Ovary (tissue), 3 donors: Measurements from ENCODE around the gene OSBPL2.

ENCODE experiments used
- EP300 ChIP-seq: sonication (generic); formaldehyde crosslinking; IDR thresholded peaks from one replicate; pipeline ENCODE4 v1.6.1; 2017; ENCODE audit warnings: antibody characterized with exemption
- POLR2A ChIP-seq: fragments of 450-650 bp; IDR thresholded peaks from one replicate; pipeline ENCODE4 v1.6.1; 2017; ENCODE audit warnings: antibody characterized with exemption, mild to moderate bottlenecking, moderate library complexity
- TF ChIP-seq, protein P1 (sequence below), 3 donors: fragments of 450-650 bp in 2 of 3; fragments of 200-600 bp in 1 of 3; IDR thresholded peaks; one replicate each; pipeline versions ENCODE4 v1.5.1 to v1.8.0; 2016 to 2022; ENCODE audit warnings: antibody characterized with exemption in 3 of 3, mild to moderate bottlenecking in 1 of 3
- donor health status: DM: no; HTN: no; CAD: no.

DNA sequence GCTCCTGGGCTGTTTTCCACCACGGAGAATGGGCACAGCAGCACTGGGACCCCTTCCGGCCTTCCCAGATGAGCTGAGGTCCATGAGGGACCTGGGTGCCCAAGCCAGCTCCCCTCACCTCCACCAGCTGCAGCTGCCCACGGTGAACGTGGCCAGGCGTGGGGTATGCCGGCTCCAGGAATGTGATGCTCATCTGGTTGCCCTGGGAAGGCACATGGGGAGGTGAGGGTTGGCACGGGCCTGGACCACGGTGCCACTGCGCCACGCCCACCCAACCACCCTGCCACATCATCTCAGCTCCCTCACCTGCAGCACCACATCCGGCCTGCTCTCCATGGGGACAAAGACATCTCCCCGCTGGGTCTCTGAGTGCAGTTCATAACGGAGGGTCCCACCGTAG is 88.2 kb downstream of the OSBPL2 start:
- TF ChIP-seq, protein P1, sequence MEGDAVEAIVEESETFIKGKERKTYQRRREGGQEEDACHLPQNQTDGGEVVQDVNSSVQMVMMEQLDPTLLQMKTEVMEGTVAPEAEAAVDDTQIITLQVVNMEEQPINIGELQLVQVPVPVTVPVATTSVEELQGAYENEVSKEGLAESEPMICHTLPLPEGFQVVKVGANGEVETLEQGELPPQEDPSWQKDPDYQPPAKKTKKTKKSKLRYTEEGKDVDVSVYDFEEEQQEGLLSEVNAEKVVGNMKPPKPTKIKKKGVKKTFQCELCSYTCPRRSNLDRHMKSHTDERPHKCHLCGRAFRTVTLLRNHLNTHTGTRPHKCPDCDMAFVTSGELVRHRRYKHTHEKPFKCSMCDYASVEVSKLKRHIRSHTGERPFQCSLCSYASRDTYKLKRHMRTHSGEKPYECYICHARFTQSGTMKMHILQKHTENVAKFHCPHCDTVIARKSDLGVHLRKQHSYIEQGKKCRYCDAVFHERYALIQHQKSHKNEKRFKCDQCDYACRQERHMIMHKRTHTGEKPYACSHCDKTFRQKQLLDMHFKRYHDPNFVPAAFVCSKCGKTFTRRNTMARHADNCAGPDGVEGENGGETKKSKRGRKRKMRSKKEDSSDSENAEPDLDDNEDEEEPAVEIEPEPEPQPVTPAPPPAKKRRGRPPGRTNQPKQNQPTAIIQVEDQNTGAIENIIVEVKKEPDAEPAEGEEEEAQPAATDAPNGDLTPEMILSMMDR (IDR thresholded peaks at IDR 0.05) = no peak
- TF ChIP-seq POLR2A = no peak
- no peak for TF ChIP-seq EP300
